Measurements from ENCODE around the gene EVI5L.

The EVI5L gene

GRCh38 chr19:7830823-7831222 lies 805 bp downstream of the EVI5L start:
- WGBS (ENCODE audit: insufficient coverage, insufficient read length) = no CpG with 5 or more reads among the region's 7 CpGs
- H3K4me3 ChIP-seq (ENCODE audit: low read length) = peak overlapping the region; percentile 64; the same call in 1 of the 2 replicates
- no peaks in the 10 kb centered on the region for H3K9me3 ChIP-seq (ENCODE audit: control insufficient read depth, insufficient read depth, low read length)
- H3K27ac ChIP-seq (ENCODE audit: low read length) = no peak overlapping the region
- DNase-seq (ENCODE audit: low read depth, low spot score) = no peak
- no peaks in the 10 kb centered on the region for H3K27me3 ChIP-seq (ENCODE audit: control insufficient read depth, insufficient read depth, low read length)
- no peaks in the 10 kb centered on the region for H3K36me3 ChIP-seq (ENCODE audit: control insufficient read depth, insufficient read depth, low read length)
- peaks cover 4% of the 10 kb centered on the region; the same call in 1 of the 2 replicates for H3K4me1 ChIP-seq (ENCODE audit: control insufficient read depth, insufficient read depth, low read length)

DNA sequence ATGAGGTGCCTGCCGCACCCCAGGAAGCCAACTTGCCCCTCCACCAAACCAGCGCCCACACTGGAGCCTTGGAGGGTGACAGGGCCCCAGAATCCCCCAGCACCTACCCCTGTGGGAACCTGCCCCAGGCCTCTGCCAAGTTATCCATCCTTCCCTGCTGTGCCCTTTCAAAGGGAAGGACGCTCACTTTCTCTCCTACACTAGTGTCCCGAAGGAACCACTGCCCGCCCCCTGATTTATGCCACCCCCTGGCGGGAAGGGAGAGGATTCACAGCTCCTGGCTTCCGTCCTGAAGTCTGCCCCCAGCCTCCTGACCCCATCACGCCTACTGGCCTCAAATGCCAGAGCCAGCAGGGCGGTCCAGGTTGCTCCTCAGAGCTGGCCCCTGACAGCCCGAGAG lies 1.4 kb downstream of the EVI5L start:
- Histone ChIP-seq H3K27ac (ENCODE audit: low read length) (no peak overlapping the region), H3K36me3 (ENCODE audit: control insufficient read depth, insufficient read depth, low read length) (no peaks in the 10 kb centered on the region), H3K9me3 (ENCODE audit: control insufficient read depth, insufficient read depth, low read length) (no peaks in the 10 kb centered on the region), H3K4me3 (ENCODE audit: low read length) (no peak overlapping the region), H3K27me3 (ENCODE audit: control insufficient read depth, insufficient read depth, low read length) (no peaks in the 10 kb centered on the region), H3K4me1 (ENCODE audit: control insufficient read depth, insufficient read depth, low read length) (peaks cover 4% of the 10 kb centered on the region; the same call in 1 of the 2 replicates)
- peak; percentile 39 for DNase-seq (ENCODE audit: low read depth, low spot score)
- WGBS (ENCODE audit: insufficient coverage, insufficient read length) = no CpG with 5 or more reads among the region's 10 CpGs

DNA sequence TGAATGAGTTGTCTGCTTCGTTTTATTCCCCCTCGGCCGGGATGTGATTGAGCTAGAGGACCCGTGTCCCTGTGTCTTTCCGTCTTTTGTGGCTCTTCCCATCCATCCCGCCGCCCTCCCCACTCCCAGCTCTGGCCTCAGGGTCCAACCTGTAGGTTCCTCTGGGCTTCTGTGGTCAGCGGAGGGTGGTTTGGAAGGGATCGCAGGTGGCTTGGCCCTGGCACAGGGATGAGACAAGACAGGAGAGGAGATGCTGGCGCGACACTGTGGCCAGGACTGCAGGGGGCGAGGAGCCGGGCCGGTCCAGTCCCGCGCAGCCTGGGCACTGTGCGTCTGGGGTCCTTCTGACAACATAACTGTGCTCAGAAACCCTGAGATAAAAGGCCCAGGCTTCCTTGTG lies 2.0 kb downstream of the EVI5L start:
- DNase-seq (ENCODE audit: low read depth, low spot score) = no peak
- WGBS (ENCODE audit: insufficient coverage, insufficient read length) = no CpG with 5 or more reads among the region's 17 CpGs
- Histone ChIP-seq H3K4me1 (ENCODE audit: control insufficient read depth, insufficient read depth, low read length) (peaks cover 4% of the 10 kb centered on the region; the same call in 1 of the 2 replicates), H3K27me3 (ENCODE audit: control insufficient read depth, insufficient read depth, low read length) (no peaks in the 10 kb centered on the region), H3K27ac (ENCODE audit: low read length) (no peak overlapping the region), H3K9me3 (ENCODE audit: control insufficient read depth, insufficient read depth, low read length) (no peaks in the 10 kb centered on the region), H3K36me3 (ENCODE audit: control insufficient read depth, insufficient read depth, low read length) (no peaks in the 10 kb centered on the region), H3K4me3 (ENCODE audit: low read length) (no peak overlapping the region)

DNA sequence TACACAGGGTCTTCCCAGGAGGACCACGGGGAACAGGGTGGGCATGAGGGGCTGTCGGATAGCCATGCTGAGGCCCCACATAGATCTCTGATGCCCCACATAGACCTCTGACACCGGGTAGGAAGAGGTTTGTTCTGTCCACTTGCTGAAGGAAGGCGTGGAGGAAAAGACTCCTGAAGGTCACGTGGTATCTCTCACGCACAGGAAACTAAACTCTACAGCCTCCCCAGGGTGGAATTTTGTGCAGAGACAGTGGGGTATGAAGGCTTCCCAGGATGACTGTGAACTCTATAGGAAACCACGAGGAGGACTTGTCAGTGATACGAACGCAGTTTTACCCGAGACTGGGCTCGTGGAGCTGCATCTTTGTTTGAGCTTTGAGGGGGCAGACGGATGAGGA lies 2.8 kb downstream of the EVI5L start:
- Histone ChIP-seq H3K36me3 (ENCODE audit: control insufficient read depth, insufficient read depth, low read length) (no peaks in the 10 kb centered on the region), H3K27me3 (ENCODE audit: control insufficient read depth, insufficient read depth, low read length) (no peaks in the 10 kb centered on the region), H3K4me3 (ENCODE audit: low read length) (no peak overlapping the region), H3K4me1 (ENCODE audit: control insufficient read depth, insufficient read depth, low read length) (peaks cover 4% of the 10 kb centered on the region; the same call in 1 of the 2 replicates), H3K9me3 (ENCODE audit: control insufficient read depth, insufficient read depth, low read length) (no peaks in the 10 kb centered on the region), H3K27ac (ENCODE audit: low read length) (no peak overlapping the region)
- DNase-seq (ENCODE audit: low read depth, low spot score) = no peak
- WGBS (ENCODE audit: insufficient coverage, insufficient read length) = no CpG with 5 or more reads among the region's 12 CpGs

DNA sequence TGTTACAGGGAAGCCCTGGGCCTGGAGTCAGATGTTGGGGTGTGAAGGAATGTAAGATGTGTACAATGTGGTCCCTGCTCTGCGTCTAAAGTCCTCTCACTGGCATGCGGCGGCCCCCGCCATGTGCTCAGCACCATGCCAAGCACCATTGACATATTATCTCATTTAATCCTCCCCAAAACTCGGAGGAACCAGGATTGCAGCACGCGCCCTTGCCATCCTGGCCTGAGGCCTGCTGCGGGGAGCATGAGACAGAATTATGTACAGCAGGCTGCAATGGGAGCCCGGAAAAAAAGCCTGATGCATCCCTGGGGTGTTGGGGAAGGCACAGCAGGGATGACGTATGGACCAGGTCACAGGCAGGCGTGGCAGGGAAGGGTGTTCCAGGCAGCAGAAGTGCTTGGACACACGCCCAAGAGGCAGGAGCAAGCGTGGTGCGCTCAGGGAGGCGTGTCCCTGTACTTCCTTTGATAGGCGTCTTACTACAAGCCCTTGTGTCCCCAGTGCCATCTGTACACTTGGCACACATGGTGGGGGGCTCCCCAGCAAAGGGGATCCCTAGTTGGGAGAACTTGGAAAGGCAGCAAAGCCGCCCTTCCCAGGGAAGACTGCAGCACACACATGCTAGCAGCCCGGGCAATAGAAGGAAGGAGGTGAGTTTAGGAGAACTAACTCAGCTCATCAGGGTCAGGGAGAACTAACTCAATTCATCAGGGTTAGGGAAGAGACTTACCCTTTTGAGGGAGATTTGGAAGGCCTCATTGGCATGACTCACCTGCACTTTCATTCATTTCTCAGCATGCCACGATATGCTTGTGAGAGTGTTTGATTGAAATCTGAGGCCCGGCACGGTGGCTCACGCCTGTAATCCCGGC lies 3.4 kb downstream of the EVI5L start:
- Histone ChIP-seq H3K27me3 (ENCODE audit: control insufficient read depth, insufficient read depth, low read length) (no peaks in the 10 kb centered on the region), H3K4me1 (ENCODE audit: control insufficient read depth, insufficient read depth, low read length) (peaks cover 4% of the 10 kb centered on the region; the same call in 1 of the 2 replicates), H3K4me3 (ENCODE audit: low read length) (no peak overlapping the region), H3K9me3 (ENCODE audit: control insufficient read depth, insufficient read depth, low read length) (no peaks in the 10 kb centered on the region), H3K36me3 (ENCODE audit: control insufficient read depth, insufficient read depth, low read length) (no peaks in the 10 kb centered on the region), H3K27ac (ENCODE audit: low read length) (no peak overlapping the region)
- DNase-seq (ENCODE audit: low read depth, low spot score) = no peak
- WGBS (ENCODE audit: insufficient coverage, insufficient read length) = no CpG with 5 or more reads among the region's 23 CpGs

GRCh38 chr19:7839476-7839875 lies 9.5 kb downstream of the EVI5L start:
- H3K9me3 ChIP-seq (ENCODE audit: control insufficient read depth, insufficient read depth, low read length) = no peaks in the 10 kb centered on the region
- H3K4me1 ChIP-seq (ENCODE audit: control insufficient read depth, insufficient read depth, low read length) = no peaks in the 10 kb centered on the region
- no CpG with 5 or more reads among the region's 6 CpGs for WGBS (ENCODE audit: insufficient coverage, insufficient read length)
- no peak overlapping the region for H3K27ac ChIP-seq (ENCODE audit: low read length)
- no peak for DNase-seq (ENCODE audit: low read depth, low spot score)
- no peak overlapping the region for H3K4me3 ChIP-seq (ENCODE audit: low read length)
- no peaks in the 10 kb centered on the region for H3K36me3 ChIP-seq (ENCODE audit: control insufficient read depth, insufficient read depth, low read length)
- H3K27me3 ChIP-seq (ENCODE audit: control insufficient read depth, insufficient read depth, low read length) = no peaks in the 10 kb centered on the region

- Histone ChIP-seq H3K36me3 (ENCODE audit: control insufficient read depth, insufficient read depth, low read length) (no peaks in the 10 kb centered on the region), H3K4me3 (ENCODE audit: low read length) (no peak overlapping the region), H3K27ac (ENCODE audit: low read length) (no peak overlapping the region), H3K4me1 (ENCODE audit: control insufficient read depth, insufficient read depth, low read length) (no peaks in the 10 kb centered on the region), H3K9me3 (ENCODE audit: control insufficient read depth, insufficient read depth, low read length) (no peaks in the 10 kb centered on the region), H3K27me3 (ENCODE audit: control insufficient read depth, insufficient read depth, low read length) (no peaks in the 10 kb centered on the region)
- no peak for DNase-seq (ENCODE audit: low read depth, low spot score)
- WGBS (ENCODE audit: insufficient coverage, insufficient read length) = no CpG with 5 or more reads among the region's 8 CpGs
These were observed 10.6 kb downstream of the EVI5L start for GRCh38 chr19:7840629-7841028.

GRCh38 chr19:7841751-7842660 lies 12.0 kb downstream of the EVI5L start:
- H3K27ac ChIP-seq (ENCODE audit: low read length) = no peak overlapping the region
- H3K36me3 ChIP-seq (ENCODE audit: control insufficient read depth, insufficient read depth, low read length) = no peaks in the 10 kb centered on the region
- no peak overlapping the region for H3K4me3 ChIP-seq (ENCODE audit: low read length)
- DNase-seq (ENCODE audit: low read depth, low spot score) = no peak
- no peaks in the 10 kb centered on the region for H3K27me3 ChIP-seq (ENCODE audit: control insufficient read depth, insufficient read depth, low read length)
- WGBS (ENCODE audit: insufficient coverage, insufficient read length) = 100% methylated on average over 4 of the region's 11 CpGs
- H3K9me3 ChIP-seq (ENCODE audit: control insufficient read depth, insufficient read depth, low read length) = no peaks in the 10 kb centered on the region
- no peaks in the 10 kb centered on the region for H3K4me1 ChIP-seq (ENCODE audit: control insufficient read depth, insufficient read depth, low read length)

DNA sequence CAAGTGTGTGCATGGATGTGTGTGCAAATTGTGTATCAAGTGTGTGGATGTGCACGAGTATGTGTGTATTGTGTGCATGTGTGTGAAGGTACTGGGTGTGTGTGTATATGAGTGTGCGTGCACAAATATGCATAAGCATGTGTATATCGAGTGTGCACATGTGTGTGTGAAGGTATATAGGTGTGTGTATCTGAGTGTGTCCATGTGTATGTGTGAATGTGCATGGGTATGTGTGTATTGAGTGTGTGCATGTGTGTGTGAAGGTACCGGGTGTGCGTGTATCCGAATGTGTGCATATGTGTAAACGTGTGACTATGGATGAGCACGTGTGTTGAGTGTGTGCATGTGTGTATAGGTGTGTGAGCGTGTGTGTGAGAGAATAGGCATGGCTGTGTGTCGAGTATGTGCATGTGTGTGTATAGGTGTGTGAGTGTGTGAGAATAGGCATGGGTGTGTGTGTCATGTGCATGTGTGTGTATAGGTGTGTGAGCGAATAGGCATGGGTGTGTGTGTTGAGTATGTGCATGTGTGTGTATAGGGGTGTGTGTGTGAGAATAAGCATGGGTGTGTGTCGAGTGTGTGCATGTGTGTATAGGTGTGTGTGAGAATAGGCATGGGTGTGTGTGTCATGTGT lies 12.8 kb downstream of the EVI5L start:
- H3K4me1 ChIP-seq (ENCODE audit: control insufficient read depth, insufficient read depth, low read length) = no peaks in the 10 kb centered on the region
- no peaks in the 10 kb centered on the region for H3K27me3 ChIP-seq (ENCODE audit: control insufficient read depth, insufficient read depth, low read length)
- WGBS (ENCODE audit: insufficient coverage, insufficient read length) = 100% methylated on average over 3 of the region's 12 CpGs
- H3K36me3 ChIP-seq (ENCODE audit: control insufficient read depth, insufficient read depth, low read length) = no peaks in the 10 kb centered on the region
- no peak overlapping the region for H3K4me3 ChIP-seq (ENCODE audit: low read length)
- H3K9me3 ChIP-seq (ENCODE audit: control insufficient read depth, insufficient read depth, low read length) = no peaks in the 10 kb centered on the region
- DNase-seq (ENCODE audit: low read depth, low spot score) = no peak
- H3K27ac ChIP-seq (ENCODE audit: low read length) = no peak overlapping the region

DNA sequence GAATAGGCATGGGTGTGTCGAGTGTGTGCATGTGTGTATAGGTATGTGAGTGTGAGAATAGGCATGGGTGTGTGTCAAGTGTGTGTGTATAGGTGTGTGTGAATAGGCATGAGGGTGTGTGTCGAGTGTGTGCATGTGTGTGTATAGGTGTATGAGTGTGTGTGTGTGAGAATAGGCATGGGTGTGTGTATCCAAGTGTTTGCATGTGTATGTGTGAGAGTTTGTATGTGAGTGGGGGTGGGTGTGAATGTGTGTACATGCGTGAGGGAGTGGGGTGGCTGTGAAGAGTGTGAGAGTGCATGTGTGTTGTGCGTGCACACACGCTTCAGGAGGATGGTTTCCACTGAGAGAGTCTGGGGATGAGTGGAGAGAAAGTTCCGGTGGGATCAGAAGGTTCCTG lies 13.5 kb downstream of the EVI5L start:
- Histone ChIP-seq H3K36me3 (ENCODE audit: control insufficient read depth, insufficient read depth, low read length) (no peaks in the 10 kb centered on the region), H3K4me3 (ENCODE audit: low read length) (no peak overlapping the region), H3K27me3 (ENCODE audit: control insufficient read depth, insufficient read depth, low read length) (no peaks in the 10 kb centered on the region), H3K27ac (ENCODE audit: low read length) (no peak overlapping the region), H3K9me3 (ENCODE audit: control insufficient read depth, insufficient read depth, low read length) (no peaks in the 10 kb centered on the region), H3K4me1 (ENCODE audit: control insufficient read depth, insufficient read depth, low read length) (no peaks in the 10 kb centered on the region)
- DNase-seq (ENCODE audit: low read depth, low spot score) = no peak
- 100% methylated on average over 2 of the region's 6 CpGs for WGBS (ENCODE audit: insufficient coverage, insufficient read length)

Data from iPS DF 6.9 (cell line).